ENCODE measurements around the gene RSPH6A. TPM values are rescaled to one million over a fixed set of nuclear protein-coding genes. Genes with fewer than 3 reads are reported as not detected.

The RSPH6A gene
- total RNA-seq, 1 donor from 2014 or later = under 0.01 TPM

DNA sequence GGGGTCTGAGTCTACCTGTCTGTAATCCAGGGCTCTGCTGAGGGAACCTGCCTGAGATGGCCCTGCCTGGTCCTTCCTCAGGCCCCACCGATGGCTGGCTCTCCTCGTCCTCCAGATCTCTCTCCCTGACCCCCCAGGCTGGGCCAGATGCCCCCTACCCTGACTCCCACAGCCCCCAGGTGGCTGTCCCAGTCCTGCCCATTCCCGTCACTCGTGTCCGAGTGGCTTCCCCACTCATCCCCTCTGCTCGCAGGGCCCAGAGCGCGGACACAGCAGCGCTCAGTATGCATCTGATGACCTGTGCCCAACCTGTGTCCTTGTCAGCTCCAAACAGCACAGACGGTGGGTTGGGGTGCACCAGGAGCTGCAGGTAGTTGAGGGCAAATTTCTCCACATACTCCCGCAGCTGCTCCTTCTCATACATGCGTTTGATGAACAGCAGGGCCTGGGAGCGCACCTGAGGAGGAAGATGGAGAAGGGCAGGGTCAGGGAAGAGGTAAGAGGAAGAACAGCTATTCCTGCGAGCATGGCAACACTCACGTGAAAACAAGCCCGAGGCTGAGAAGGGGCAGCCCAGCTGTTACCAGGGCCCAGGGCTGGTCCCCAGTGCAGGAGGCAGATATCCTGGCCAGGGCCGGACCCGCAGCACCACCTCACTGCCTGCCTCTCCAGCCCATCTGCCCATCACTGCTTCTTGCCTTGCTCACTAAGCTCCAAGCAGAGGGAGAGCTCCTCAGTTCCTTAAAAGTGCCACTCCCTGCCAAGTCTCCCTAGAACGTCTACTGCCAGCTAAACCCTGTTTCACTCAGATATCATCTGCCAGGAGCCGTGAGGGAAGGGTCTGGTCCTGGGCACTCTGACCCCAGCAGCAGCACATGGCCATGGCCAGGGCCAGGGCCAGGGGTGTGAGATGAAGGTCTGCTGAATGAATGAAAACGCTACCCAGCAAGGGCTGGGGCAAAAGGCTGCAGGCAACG, 11.1 kb upstream of the RSPH6A start:
- no peak for DNase-seq (ENCODE audit: low read depth in 2 of 2)

DNA sequence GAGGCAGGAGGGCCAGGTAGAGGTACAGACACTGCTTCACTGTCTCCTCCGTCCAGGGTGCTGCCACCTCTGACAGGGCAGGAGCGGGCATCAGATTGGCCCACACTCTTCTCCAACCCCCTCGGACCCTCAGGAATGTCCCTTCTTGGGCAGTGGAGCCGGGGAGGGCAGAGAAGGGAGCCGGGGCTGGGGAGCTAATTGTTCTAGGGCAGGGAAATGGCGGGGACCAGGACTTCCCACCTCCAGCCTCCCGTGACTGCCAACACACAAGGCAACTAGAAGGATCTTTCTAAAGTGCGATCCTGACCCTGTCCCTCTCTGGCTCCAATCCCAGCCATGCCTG, 10.1 kb upstream of the RSPH6A start:
- DNase-seq (ENCODE audit: low read depth in 2 of 2) = no peak

DNA sequence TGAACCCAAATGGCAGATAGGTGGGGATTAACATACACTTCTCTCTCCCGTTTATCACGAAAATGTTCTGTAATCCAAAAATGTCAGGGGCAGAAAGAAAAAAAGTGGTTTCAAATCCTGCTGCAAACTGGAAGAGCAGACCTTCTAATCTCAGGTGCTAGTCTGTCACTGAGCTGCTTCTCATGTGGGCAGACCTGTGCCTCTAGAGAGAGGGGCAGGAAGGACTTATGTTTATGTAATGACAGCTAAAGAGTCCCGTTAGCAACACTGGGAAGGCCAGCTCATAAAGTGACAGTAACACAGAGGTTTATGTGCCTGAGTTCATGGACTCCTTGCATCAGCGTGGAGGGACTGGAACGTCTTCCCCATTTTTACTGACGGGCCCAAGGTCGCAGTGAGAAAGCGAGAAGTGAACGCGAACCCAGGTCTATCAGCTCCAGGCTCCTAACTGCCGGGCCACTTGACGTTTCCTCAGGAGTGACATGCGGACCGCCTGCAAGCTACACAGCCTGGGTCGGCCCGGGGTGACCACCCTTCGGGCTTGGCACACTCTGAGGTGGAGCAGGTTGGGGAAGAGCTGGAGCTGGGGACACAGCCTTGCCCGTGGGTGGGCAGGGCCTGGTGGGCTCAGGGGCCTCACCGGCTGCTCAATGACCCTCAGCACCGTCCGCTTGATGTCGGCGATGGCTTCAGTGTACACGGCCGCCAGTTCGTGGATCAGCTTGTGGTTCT, 9.6 kb upstream of the RSPH6A start:
- DNase-seq (ENCODE audit: low read depth in 2 of 2) = no peak

DNA sequence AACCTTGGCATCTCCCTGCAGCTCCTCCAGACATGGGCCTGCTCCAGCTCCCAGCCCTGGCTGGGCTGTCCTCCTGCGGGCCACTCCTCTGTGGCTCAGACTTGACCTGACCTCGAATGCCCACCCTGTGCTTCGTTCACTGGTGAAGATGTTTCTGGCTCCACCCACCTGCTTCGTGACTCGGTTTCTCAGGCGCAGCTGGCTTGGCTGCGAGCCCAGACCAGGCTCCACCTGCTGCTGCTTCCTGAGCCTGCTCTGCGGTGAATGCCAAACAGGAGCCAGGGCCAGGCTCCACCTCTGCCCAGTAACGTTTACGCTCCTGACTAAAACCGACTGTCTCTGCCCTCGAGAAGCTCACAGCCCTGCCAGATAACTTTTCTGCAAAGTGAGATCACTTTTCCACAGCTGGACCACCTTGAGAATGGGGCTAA, 8.9 kb upstream of the RSPH6A start:
- DNase-seq (ENCODE audit: low read depth in 2 of 2) = peak in 1 of 2 donors; percentile 68

DNA sequence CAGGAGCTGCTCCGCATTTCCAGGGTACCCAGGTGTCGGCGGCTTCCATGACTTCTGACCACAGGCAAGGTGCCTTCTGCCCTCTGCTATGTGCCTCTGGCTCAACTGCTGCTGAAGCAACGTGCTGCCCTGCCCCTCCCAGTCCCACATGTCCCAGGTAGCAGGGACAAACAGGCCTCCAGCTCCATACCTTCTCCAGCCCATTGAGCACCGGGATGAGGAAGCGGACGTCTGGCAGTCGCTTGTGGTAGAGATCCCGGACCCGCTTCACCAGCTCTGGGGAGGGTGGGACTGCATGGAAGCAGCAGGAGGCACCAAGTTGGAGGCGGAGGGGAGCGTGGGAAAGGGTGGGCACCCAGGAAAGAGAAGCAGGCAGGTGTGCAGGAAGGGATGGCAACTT, 8.1 kb upstream of the RSPH6A start:
- DNase-seq (ENCODE audit: low read depth in 2 of 2) = no peak

DNA sequence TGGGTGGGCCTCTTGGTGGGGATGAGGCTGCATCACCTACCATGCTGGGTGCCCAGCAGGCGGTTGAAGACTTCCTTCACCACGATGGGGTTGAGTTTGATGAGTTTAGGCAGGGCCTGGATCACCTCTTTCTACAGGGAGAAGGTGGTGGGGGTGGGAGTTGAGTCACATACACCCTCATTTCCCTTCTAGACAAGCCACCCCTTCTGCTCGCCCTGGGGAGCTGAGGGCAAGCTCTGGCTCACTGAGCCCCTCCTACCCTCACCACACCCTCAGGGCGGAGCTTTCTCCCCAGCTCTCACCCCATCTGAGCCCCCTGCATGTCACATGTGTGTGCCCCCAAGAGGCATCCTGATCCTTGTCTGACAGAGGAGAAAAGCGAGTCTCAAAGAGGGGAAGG, 7.6 kb upstream of the RSPH6A start:
- no peak for DNase-seq (ENCODE audit: low read depth in 2 of 2)

DNA sequence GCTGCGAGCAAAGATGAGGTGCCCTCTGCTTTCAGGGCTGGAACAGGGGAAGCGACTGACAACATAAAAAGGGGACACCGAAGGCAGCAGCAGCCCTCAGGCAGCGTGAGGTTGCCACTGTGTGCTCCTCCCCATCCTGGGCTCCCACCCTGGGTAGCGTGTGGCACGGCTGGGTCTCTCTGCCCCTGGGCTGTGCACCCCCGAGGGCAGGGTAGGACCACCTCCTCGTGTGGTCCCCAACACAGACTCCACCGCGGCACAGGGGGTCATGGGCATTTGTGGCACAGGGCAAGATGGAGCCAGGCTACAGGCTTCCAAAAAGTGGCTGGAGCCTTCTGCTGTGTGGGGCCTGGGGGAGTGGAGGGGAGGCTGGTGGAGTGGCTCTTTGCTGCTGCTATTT, 6.5 kb upstream of the RSPH6A start:
- DNase-seq (ENCODE audit: low read depth in 2 of 2) = no peak

DNA sequence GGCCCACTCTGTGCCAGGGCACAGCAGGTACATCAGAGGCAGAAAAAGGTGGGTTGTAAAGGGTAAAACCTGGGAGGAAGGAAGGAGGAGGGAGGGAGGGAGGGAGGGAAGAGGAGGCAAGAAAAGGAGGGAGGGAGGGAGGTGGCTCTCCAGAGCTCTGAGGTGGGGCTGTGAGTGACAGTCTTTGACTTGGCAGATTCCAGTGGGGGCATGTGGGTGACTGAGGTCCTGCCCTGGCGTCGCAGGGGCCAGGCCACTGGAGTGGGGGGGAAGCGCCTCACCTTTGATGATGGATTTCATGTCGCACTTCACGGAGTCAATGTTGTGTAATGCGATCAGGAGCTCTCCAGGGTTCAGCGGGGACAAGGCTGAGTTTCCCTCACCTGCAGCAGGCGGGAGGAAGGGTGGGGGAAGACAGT, 6.0 kb upstream of the RSPH6A start:
- no peak for DNase-seq (ENCODE audit: low read depth in 2 of 2)

DNA sequence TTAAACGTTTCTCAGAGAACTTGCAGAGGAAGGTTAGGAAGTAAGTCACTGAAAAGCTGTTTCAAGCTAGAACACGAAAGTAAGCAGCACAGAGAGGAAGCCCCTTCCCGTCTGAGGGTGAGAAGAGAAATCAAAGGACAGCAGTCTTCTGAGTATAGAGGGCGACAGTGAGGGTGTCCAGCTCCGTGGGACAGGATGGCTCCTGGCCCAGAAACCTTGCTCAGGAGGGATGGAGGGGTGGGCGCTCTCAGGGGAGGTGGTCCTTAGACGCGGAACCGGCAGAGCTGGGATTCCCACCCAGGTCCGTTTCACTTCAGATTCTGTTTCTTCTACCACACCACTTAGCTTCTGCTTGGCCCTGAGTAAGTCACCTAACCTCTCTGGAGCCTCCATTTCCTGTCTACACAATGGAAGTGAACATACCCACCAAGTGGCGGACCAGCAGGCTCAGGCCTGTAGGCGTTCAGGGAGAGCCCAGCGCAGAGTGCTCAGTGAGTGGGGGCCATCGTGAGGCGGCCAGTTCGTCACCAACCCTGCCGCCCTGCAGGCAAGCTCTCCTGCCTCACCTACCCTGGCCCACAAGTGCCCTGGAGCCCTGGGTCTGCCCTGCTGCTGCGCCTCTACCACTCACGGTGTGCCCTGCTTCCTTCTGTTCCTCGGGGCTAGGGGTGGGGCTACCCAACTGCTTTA, 5.5 kb upstream of the RSPH6A start:
- DNase-seq (ENCODE audit: low read depth in 2 of 2) = peak in 1 of 2 donors; percentile 69

DNA sequence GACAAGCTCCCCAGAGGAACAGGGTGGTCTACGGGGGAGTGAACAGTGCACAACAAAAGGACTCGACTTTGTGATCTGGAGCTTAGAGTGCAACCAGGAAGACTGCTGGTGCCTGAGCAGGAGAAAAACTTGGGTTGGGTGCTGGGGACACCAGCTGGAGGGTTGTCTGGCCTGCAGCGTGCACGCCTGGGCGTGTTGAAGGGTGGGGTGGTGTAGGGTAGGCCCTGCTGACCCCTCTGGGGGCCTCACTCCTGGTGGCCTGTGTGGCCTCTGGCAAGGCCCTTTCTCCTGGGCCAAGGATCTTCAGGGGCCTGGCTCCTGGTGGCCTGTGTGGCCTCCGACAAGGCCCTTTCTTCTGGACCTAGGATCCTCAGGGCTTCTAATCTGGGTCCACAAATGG, 4.7 kb upstream of the RSPH6A start:
- no peak for DNase-seq (ENCODE audit: low read depth in 2 of 2)

DNA sequence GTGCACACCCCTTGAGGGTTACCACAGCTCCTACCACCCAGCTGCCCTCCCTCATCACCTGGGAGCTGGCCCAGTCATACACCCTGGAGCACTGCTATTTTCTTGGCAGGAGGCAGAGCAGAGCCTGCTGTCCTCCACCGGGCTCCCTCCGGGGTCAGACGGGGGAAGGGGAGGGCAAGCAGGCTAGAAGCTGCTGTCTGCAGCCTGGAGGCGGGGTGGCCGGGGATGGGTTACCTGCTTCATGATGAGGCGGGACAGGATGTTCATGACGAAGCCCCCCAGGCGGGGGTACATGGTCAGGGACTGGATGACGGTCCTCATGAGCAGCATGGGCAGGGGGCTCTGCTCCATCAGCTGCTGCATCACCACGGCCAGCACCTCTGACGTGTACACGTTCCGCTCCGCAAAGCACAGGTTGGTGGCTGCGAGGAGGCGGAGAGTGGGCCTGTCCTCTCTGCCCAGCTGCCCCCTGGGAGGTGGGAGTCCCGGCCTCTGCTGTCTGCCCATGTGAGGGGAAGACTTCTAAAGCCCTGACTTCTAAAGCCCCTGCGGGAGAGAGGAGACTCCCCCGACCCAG, 2.7 kb upstream of the RSPH6A start:
- DNase-seq (ENCODE audit: low read depth in 2 of 2) = no peak

DNA sequence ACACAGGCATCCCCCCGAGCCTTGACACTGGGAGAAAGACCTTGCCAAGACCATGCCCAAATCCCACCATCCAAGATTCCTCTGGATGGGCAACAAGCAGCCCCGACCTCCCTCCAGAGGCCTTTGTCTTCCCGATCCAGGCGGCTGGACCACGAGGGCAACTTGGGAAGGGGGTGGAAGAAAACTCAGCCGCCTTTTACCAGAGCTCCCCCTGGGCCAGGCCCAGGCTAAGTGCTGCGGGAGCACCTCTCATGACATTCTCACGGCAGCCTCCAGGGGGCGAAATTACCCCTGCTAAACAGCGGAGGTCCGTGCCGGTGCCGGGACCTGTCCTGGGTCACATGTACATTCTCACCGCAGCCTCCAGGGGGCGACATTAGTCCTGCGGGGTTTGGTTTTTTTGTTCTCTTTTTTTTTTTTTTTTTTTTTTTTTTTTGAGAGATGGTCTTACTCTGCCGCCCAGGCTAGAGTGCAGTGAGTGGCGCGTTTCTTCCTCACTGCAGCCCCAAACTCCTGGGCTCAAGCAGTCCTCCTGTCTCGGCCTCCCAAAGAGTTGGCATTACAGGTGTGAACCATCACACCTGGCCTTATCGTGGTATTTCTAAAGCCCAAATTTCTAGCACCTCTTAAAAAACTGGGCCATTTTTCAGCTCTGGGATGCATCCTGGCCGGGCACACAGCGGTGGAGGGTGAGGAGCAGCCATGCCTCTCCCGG, 2.1 kb upstream of the RSPH6A start:
- DNase-seq (ENCODE audit: low read depth in 2 of 2) = peak; percentile 87 to 94

DNA sequence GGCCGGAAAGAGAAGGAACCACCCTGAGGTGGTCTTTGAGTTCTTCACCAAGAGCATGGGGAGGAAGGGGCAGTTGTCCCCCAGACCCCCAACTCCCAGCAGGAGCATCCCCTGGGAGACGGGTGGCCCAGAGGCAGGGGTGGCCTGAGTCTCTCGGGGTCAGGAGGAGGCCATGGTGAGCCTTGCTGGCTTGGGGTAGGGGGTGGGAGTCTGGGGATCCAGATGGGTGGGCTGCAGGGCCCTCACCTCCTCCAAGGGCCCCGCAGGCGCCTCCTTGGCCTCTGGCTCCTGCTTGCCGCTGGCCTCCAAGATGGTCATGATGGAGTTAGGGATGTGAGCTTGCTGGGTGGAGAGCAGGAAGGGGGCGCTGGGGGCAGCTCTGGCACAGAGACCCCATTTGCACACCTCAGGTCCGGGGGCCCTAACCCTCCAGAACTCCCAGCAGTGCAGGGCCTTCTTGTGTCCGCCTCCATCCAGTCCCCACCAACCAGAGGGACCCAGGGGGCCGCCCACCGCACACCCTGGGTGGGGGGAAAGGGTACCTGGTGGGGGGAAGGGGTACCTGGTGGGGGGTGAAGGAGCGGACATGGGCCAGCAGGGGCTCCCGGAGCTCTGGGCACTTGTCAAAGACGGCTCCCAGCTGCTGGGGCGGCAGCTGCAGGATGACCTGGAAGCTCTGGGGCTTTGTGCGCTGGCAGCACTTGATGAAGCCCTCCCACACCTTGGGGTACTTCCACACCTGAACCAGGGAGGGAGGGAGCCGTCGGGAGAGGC, 1.3 kb upstream of the RSPH6A start:
- DNase-seq (ENCODE audit: low read depth in 2 of 2) = no peak

DNA sequence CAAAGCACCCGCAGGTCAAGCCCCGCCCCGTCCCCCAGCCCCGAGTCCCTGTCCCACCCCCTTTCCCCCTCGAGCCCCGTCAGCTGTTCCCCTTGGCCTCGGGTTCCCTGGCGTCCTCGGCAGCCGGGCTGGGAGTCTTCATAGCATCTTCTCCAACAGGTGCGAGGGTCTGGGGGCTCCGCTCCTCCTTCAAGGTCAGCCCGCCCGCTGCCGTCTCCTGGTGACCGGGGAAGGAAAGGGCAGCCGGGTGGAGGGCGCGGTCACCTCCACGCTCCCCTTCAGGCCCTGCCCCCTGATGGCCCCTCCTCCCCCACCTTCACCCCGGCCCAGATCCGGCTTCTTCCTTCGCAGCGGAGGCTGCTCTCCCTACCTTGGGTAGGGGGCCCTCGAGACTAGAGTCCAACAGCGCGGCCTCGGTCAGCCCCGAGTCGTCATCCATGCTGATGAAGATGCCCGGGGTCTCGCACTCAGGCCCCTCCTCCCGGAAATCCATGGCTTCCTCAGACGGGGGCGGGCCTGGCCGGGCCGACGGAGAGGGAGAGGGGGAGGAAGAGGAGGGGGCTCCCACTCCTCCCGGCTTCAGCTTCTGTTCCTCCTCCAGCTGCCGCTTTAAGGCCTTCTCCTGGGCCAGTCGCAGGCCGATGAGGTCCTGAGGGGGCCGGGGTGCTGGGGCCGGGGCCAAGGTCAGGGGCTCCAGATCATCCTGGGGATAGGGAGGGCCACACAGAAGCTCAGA, 541 bp upstream of the RSPH6A start:
- DNase-seq (ENCODE audit: low read depth in 2 of 2) = peak in 1 of 2 donors; percentile 25

DNA sequence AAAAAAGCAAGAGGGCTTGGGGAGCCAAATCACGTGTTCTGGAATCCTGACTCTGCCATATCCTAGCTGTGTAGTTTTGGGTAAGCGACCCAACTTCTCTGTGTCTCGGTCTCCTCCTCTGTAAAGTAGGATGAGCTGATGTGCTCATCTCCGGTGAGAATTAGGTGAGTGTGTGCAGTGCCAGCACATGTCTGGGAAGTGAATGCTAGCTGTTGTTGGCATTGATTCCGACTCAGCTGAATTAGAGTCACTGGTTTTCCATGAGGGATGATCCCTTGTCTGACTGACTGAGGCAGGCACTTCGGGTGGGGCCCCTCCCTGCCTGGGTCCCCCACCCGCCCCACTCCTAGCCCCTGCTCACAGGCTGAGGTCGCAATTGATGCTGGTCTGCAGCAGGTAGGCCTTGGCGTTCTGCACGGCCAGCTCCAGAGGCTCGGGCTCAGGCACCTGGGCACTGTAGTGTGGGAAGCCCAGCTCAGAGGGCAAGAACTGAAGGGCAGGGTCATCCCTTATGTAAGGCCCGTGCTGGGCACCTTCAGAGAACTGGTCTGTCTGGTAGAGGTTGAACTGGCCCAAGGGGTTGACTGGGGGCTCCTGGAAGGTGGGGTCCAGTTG, 835 bp downstream of the RSPH6A start:
- DNase-seq (ENCODE audit: low read depth in 2 of 2) = no peak

DNA sequence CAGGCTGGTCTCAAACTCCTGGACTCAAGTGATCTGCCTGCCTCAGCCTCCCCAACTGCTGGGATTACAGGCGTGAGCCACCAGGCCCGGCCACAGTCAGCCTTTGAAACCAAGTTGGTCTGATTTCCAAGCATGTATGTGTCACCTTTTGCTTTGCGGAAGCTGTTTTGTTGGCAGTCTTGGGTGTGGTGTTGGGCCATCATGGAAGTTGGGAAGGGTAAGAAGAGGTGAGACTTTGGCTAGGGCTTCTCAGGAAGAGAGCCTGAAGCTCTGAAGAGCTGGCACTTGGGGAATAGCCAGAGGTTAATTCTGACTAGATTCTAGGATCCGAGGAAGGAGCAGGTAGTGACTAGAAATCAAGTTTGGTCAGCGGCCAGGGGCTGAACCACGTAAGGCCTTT, 2.8 kb downstream of the RSPH6A start:
- DNase-seq (ENCODE audit: low read depth in 2 of 2) = no peak

DNA sequence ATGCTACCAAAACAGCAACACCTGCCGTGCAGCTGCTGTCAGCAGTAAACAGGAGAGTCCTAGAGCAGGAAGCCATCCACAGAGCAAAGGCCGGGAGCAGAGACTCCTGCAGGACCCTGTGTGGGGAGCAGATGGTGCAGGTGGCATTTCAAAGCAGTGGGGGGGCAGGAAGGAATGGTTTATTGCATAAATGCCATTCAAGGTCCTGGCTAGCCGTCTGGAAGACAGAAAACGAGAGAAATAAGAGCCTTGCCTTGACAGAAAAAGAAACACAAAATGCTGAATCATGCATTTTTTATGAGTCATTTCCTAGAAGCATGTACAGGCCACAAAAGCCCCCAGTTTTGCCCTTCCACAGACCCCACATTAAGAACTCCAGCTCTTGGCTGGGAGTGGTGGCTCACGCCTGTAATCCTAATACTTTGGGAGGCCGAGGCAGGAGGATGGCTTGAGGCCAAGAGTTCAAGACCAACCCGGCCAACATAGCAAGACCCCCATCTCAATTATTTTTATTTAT, 5.4 kb downstream of the RSPH6A start:
- DNase-seq (ENCODE audit: low read depth in 2 of 2) = peak in 1 of 2 donors; percentile 53

DNA sequence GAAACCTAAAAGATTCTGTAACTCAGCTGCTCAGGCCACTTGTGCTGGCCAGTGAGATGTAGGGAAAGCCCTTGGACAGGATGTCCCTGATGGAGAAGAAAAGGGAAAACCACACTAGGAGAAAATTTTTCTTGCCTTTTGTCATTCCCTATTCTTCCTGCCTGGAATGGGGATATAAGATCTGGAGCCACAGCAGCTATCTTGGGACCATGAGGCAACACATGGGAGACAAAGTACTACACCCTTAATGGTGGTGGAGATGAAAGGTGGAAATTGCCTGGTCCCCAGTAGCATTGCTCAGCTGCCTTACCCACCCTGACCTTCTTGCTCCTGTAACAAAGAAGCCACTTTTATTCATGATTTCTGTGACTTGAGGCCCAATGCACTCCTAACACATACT, 9.4 kb downstream of the RSPH6A start:
- no peak for DNase-seq (ENCODE audit: low read depth in 2 of 2)

DNA sequence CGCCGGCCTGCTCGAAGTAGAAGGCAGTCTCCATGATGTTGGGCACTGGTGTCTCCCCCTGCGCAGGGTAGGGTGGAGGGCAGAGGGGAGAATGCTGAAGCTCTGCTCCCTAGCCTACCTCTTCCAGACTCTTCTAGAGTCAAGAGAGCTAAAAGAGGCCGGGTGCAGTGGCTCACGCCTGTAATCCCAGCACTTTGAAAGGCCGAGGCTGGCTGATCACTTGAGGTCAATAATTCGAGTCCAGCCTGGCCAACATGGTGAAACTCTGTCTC, 10.2 kb downstream of the RSPH6A start:
- no peak for DNase-seq (ENCODE audit: low read depth in 2 of 2)
